GM20000 (cell line): Measurements from ENCODE around the gene TXN.

Source experiments
- DNase-seq: peaks from one replicate; pipeline ENCODE4 v3.0.0; 2012; ENCODE audit warnings: low spot score
- TF ChIP-seq, protein P1 (sequence below): IDR thresholded peaks from 2 replicates; pipeline ENCODE4 v1.5.1; 2012; ENCODE audit warnings: mild to moderate bottlenecking, control low read depth; ENCODE audit errors: extremely low read depth, missing control alignments

TXN gene

DNA sequence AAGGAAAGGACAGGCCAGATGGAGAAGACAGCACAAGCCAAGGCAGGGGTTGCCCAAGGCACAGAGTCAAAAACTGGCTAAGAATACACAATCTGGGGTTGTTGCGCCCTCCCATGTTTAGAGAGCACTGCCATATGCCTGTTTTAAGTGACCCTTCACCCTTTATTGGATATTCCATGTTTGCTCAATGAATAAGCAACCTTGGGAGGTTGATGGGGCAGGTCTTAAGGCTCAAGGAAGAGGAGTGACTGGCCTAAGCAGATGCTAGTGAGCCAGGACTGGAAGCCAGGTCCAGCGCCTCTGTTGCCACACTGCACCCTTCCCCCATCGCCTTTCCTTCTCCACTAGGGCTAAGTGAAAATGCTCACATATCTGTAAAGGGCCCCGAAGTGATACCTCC, 6.7 kb downstream of the TXN start:
- DNase-seq = no peak
- TF ChIP-seq, protein P1, sequence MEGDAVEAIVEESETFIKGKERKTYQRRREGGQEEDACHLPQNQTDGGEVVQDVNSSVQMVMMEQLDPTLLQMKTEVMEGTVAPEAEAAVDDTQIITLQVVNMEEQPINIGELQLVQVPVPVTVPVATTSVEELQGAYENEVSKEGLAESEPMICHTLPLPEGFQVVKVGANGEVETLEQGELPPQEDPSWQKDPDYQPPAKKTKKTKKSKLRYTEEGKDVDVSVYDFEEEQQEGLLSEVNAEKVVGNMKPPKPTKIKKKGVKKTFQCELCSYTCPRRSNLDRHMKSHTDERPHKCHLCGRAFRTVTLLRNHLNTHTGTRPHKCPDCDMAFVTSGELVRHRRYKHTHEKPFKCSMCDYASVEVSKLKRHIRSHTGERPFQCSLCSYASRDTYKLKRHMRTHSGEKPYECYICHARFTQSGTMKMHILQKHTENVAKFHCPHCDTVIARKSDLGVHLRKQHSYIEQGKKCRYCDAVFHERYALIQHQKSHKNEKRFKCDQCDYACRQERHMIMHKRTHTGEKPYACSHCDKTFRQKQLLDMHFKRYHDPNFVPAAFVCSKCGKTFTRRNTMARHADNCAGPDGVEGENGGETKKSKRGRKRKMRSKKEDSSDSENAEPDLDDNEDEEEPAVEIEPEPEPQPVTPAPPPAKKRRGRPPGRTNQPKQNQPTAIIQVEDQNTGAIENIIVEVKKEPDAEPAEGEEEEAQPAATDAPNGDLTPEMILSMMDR = no peak

DNA sequence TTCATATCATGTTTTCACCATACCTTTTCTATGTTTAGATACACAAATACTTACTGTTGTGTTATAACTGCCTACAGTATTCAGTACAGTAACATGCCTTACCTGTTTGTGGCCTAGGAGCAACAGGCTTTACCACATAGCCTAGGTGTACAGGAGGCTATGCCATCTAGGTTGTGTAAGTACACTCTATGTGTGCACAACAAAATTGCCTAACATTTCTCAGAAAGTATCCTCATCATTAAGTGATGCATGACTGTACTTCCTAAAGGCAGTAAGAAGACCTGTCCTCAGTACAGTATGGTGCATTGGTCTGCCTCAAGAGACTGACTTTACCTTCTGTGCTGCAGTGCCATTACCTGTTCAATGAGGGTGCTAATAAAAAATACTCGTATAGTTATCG, 7.9 kb downstream of the TXN start:
- no peak for DNase-seq
- TF ChIP-seq, protein P1 = no peak

DNA sequence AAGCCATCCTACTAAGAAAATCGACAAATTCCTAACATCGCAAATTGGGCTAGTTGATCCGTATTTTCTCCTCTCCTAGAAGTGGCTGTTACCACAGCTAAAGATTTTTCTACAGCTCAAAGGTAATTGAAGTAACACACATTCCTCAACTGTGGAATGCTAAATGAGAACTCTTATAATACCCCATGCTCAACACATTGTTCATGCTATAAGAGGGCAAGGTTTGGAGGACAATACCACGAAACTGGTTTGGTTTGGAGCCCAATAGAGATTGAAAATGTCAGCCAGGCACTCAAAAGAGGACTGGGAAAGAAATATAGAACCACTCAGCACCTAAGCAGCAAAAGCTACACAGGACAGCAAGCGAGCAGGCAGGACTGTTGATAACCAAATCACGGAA, 10.1 kb downstream of the TXN start:
- TF ChIP-seq, protein P1 = no peak
- DNase-seq = no peak

GRCh38 chr9:110244616-110245015, 11.7 kb downstream of the TXN start:
- TF ChIP-seq, protein P1 = no peak
- no peak for DNase-seq

DNA sequence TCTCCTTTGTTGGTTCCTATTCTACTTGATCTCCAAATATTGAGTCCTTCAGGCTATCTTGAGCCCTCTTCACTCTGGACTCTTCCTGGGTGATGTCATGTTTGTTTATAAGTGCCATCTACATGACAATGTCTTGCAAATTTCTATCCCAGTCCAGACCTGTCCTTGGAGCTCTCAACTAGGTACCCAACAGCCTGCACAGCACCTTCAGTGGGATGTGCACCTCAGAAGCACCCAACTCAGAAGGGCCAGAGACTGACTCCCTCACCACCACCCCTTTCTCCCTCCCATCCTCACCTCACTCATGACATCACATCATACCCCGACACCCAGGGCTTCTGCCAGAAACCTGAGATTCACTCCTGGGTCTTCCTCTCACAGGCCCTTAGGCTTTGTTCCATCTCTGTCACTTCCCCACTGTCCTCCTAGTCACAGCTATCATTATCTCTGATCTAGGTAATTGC, 14.4 kb downstream of the TXN start:
- TF ChIP-seq, protein P1 = no peak
- no peak for DNase-seq

DNA sequence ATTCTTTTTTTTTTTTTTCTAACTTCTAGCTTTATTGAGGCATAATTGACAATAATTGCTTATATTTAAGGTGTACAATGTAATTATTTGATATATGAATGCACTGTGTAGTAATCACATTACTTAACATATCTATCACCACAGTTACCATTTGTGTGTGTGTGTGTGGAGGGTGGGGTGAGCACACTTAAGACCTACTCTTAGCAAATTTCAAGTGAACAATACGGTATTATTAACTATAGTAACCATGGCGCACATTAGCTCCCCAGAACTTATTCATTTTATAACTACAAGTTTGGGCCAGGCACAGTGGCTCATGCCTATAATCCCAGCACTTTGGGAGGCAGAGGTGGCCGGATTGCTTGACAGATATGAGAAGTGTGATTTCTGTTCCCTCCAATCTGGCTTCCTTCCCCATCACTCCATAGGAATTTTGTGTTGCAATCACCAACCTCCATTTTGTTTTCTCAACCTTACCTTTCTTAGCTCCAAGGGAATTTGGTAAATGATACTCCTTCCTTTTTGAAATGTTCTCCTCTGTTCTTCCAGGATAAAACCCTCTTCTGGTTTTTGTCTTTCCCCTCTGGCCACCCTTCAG, 14.9 kb downstream of the TXN start:
- TF ChIP-seq, protein P1 = no peak
- no peak for DNase-seq

DNA sequence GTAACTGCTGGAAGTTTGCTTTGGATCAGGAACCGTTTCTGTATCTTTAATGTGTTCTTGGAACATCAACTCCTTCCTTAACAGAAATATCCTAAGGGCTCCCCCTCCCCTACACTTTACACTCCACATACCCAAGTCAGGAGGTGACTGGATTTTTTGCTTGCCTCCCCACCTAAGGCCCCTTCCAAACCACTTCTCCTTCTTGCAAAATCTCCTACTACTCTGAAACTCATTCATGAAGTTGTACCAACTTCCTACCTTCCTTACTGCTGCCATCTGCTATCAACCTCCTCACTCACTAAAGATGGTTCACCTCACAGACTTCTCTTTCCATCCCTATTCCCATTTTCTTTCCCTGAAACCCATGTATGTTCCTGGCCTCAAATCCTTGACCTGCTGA, 16.1 kb downstream of the TXN start:
- TF ChIP-seq, protein P1 = no peak
- DNase-seq = no peak
